CD4-positive, CD25-positive, alpha-beta regulatory T cell (primary cell): Measurements from ENCODE around the gene SLC6A17. TPM values are rescaled to one million over a fixed set of nuclear protein-coding genes. Genes with fewer than 3 reads are reported as not detected.

ENCODE experiments used
- ATAC-seq, 2 donors: fragments of 150-1000 bp; cut with Tn5 transposase; one replicate each; pipeline ENCODE4 v1.10.0; 2021; ENCODE audit warnings: low read depth in 2 of 2, moderate number of reproducible peaks in 2 of 2, moderate library complexity in 1 of 2
- DNase-seq, 3 donors: peaks; one replicate each; pipeline versions ENCODE4 v3.0.0 to v3.0.0-alpha.2; 2012 to 2022; ENCODE audit warnings: mixed read lengths in 1 of 3
- H3K27ac ChIP-seq: one replicate; pipeline ENCODE4 v1.7.0; 2013; ENCODE audit warnings: mild to moderate bottlenecking, low read length; ENCODE audit not compliant: insufficient read depth, poor library complexity, severe bottlenecking
- H3K27me3 ChIP-seq: one replicate; pipeline ENCODE4 v1.7.0; 2013; ENCODE audit warnings: low read length; ENCODE audit not compliant: control insufficient read depth, insufficient read depth
- H3K36me3 ChIP-seq: one replicate; pipeline ENCODE4 v1.7.0; 2013; ENCODE audit warnings: mild to moderate bottlenecking, low read length, moderate library complexity; ENCODE audit not compliant: control insufficient read depth, insufficient read depth
- H3K4me1 ChIP-seq: 2 replicates; pipeline ENCODE4 v1.7.0; 2013; ENCODE audit warnings: mild to moderate bottlenecking, low read length; ENCODE audit not compliant: insufficient read depth, control insufficient read depth, poor library complexity, severe bottlenecking
- H3K4me3 ChIP-seq: one replicate; pipeline ENCODE4 v1.7.0; 2013; ENCODE audit warnings: low read depth, mild to moderate bottlenecking, low read length, moderate library complexity
- H3K9me3 ChIP-seq, 2 experiments: 1 replicate in 1 of 2; 2 replicates in 1 of 2; pipeline ENCODE4 v1.7.0; 2013; ENCODE audit warnings: low read length in 2 of 2, mild to moderate bottlenecking in 1 of 2, moderate library complexity in 1 of 2; ENCODE audit not compliant: control insufficient read depth in 2 of 2
- H3K27ac Mint-ChIP-seq, 3 donors: one replicate each; pipeline ENCODE4 v1.8.0; 2020 to 2022; ENCODE audit warnings: mild to moderate bottlenecking in 3 of 3, mixed read lengths in 3 of 3, moderate library complexity in 2 of 3
- H3K27me3 Mint-ChIP-seq: one replicate; pipeline ENCODE4 v1.8.0; 2022; ENCODE audit warnings: mild to moderate bottlenecking, mixed read lengths
- H3K36me3 Mint-ChIP-seq: one replicate; pipeline ENCODE4 v1.8.0; 2020; ENCODE audit warnings: mixed read lengths
- H3K4me1 Mint-ChIP-seq, 4 donors: one replicate each; pipeline ENCODE4 v1.8.0; 2020 to 2022; ENCODE audit warnings: mixed read lengths in 4 of 4, mild to moderate bottlenecking in 1 of 4
- H3K4me3 Mint-ChIP-seq, 4 donors: one replicate each; pipeline ENCODE4 v1.8.0; 2020 to 2022; ENCODE audit warnings: mild to moderate bottlenecking in 4 of 4, mixed read lengths in 4 of 4, moderate library complexity in 3 of 4
- H3K9me3 Mint-ChIP-seq, 7 donors: one replicate each; pipeline ENCODE4 v1.8.0; 2020 to 2022; ENCODE audit warnings: mixed read lengths in 7 of 7, mild to moderate bottlenecking in 3 of 7, moderate library complexity in 2 of 7
- polyA plus RNA-seq, 4 donors: library from polyadenylated mRNA; unstranded; fragments of 300-500 nt; fragmentation: Illumina TruSeq; gene quantifications; one replicate each; pipeline ENCODE4 v1.2.3, GENCODE V29; 2021
- total RNA-seq: library from RNA; stranded (reverse); gene quantifications from one replicate; pipeline ENCODE4 v1.2.3, GENCODE V29; 2022

The SLC6A17 gene
- total and polyA plus RNA-seq, 5 donors from 2014 or later = not detected

DNA sequence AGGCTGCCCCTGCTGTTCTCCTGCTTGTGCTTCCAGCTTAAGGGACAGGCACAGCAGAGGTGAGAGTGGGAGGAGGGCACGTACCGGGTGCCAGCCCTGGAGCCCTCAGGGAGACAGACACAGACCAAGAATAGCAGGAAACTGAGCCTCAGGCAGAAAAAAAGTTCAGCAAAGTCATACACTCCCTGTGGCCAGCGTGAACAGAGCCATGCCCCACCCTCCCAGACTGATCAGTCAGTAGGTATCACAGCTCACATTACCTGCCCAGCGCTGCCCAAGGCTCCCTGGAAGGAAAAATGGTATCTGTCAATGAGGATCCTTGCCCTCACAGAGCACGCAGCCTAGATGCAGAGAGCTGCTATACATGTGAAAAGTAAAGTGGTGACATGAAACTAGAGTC lies 36.7 kb upstream of the SLC6A17 start:
- no peak for DNase-seq
- peak in 1 of 2 donors; percentile 13 for ATAC-seq
- Mint-ChIP-seq H3K36me3 (no peaks in the 10 kb centered on the region), H3K9me3 (peaks cover 0 to 1% (median 0%) of the 10 kb centered on the region in 7 donors), H3K4me3 (no peak overlapping the region), H3K27me3 (peaks cover 43% of the 10 kb centered on the region), H3K4me1 (no peaks in the 10 kb centered on the region), H3K27ac (no peak overlapping the region)
- no peaks in the 10 kb centered on the region for H3K27me3 ChIP-seq
- H3K27ac ChIP-seq = no peak overlapping the region
- H3K9me3 ChIP-seq = no peaks in the 10 kb centered on the region
- H3K4me3 ChIP-seq = no peak overlapping the region
- H3K4me1 ChIP-seq = no peaks in the 10 kb centered on the region
- H3K36me3 ChIP-seq = no peaks in the 10 kb centered on the region

DNA sequence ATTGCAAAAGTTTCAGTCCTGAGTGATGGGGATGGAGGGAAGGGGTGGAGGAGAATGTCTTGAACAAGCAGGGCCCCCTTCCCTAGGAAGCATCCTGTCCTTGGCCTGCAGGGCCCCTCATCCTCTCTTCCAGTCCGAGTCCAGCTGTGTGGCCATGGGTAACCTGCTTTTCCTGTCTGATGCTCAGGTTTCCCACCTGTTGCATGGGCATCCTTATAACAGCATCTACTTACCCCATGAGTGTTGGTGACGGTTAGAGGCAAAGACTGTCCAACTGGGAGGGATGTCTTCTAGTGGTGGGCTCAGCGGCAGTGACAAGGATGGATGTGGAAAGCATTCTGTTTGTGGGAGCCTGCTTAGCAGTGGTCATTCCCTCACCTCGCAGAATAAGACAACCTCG lies 36.1 kb upstream of the SLC6A17 start:
- H3K4me3 ChIP-seq = no peak overlapping the region
- Mint-ChIP-seq H3K9me3 (peaks cover 0 to 1% (median 0%) of the 10 kb centered on the region in 7 donors), H3K4me1 (no peaks in the 10 kb centered on the region), H3K4me3 (no peak overlapping the region), H3K27ac (peak overlapping the region in 1 of 3 donors; percentile 61), H3K27me3 (peaks cover 41% of the 10 kb centered on the region), H3K36me3 (no peaks in the 10 kb centered on the region)
- no peak for DNase-seq
- H3K9me3 ChIP-seq = no peaks in the 10 kb centered on the region
- H3K36me3 ChIP-seq = no peaks in the 10 kb centered on the region
- H3K27me3 ChIP-seq = no peaks in the 10 kb centered on the region
- no peak for ATAC-seq
- no peak overlapping the region for H3K27ac ChIP-seq
- H3K4me1 ChIP-seq = no peaks in the 10 kb centered on the region

DNA sequence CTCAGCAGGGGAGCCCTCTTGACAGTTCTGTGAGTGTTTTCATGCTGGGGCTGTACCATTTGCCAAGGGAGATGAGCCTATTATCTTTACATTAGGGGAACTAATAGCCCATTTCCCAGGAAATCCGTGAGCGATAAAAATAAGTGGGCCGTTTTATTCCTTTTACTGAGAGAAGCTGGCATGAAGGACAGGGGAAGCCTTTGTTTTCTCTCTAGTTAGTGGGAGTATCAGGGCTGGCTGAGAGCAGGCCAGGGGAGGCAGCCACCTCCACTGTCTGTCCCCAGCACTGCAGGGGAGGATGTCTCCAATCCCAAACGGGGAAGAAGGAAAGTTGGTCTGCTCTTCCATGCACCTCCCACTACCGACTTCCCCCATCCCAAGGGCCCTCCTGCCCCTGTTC lies 35.5 kb upstream of the SLC6A17 start:
- H3K4me1 ChIP-seq = no peaks in the 10 kb centered on the region
- no peak for ATAC-seq
- no peak for DNase-seq
- no peaks in the 10 kb centered on the region for H3K27me3 ChIP-seq
- H3K4me1 Mint-ChIP-seq = no peaks in the 10 kb centered on the region
- no peaks in the 10 kb centered on the region for H3K9me3 ChIP-seq
- peaks cover 0 to 1% (median 0%) of the 10 kb centered on the region in 7 donors for H3K9me3 Mint-ChIP-seq
- peaks cover 39% of the 10 kb centered on the region for H3K27me3 Mint-ChIP-seq
- H3K27ac ChIP-seq = no peak overlapping the region
- H3K4me3 Mint-ChIP-seq = no peak overlapping the region
- H3K27ac Mint-ChIP-seq = no peak overlapping the region
- no peaks in the 10 kb centered on the region for H3K36me3 ChIP-seq
- no peak overlapping the region for H3K4me3 ChIP-seq
- H3K36me3 Mint-ChIP-seq = no peaks in the 10 kb centered on the region

DNA sequence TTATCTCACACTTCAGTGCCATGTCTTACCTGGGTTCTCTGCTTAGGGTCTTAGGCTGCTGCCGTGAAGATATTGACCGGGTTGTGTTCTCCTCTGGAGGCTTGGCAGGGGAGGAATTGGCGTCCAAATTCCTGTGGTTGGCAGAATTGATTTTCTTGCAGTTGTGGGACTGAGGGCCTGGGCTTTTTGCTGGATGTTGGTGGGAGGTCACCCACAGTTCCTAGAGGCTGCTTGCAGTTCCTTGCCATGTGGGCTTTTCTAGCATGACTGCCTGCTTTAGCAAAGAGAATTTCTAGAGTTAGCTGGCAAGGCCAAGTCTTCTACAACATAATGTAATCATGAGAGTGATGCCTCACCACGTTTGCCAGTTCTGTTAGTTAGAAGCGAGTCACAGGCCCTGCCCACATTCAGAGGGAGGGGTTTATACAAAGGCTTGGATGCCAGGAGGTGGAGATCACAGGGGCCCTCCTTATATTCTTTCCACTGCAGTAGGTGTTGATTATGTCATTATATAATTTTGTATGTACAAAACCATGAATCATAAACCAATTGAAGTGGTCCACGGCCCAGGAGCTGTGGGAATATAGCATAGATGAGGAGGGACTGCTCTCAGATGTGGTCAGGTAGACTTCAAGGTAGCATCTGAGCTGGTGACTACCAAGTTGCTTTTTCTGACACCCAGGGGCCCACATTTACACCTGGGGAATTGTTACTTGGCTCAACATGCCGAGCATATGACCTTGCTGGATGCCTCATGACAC lies 31.5 kb upstream of the SLC6A17 start:
- H3K4me1 ChIP-seq = no peaks in the 10 kb centered on the region
- peaks cover 0 to 2% (median 0%) of the 10 kb centered on the region in 4 donors for H3K4me1 Mint-ChIP-seq

GRCh38 chr1:110119843-110120242 lies 30.5 kb upstream of the SLC6A17 start:
- no peak for DNase-seq
- Histone ChIP-seq H3K4me3 (no peak overlapping the region), H3K27ac (no peak overlapping the region), H3K4me1 (no peaks in the 10 kb centered on the region), H3K9me3 (no peaks in the 10 kb centered on the region), H3K27me3 (no peaks in the 10 kb centered on the region), H3K36me3 (no peaks in the 10 kb centered on the region)
- ATAC-seq = no peak
- Mint-ChIP-seq H3K4me3 (no peak overlapping the region), H3K4me1 (peaks cover 0 to 2% (median 0%) of the 10 kb centered on the region in 4 donors), H3K9me3 (peaks cover 0 to 6% (median 4%) of the 10 kb centered on the region in 7 donors), H3K27ac (no peak overlapping the region), H3K36me3 (no peaks in the 10 kb centered on the region), H3K27me3 (peaks cover 49% of the 10 kb centered on the region)

More for the DNA sequence above, 31.5 kb upstream of the SLC6A17 start:
- H3K27ac Mint-ChIP-seq = no peak overlapping the region
- H3K36me3 Mint-ChIP-seq = no peaks in the 10 kb centered on the region
- H3K27ac ChIP-seq = no peak overlapping the region
- no peak for DNase-seq
- H3K9me3 Mint-ChIP-seq = peaks cover 0 to 4% (median 3%) of the 10 kb centered on the region in 7 donors
- no peaks in the 10 kb centered on the region for H3K27me3 ChIP-seq
- H3K4me3 Mint-ChIP-seq = no peak overlapping the region
- no peaks in the 10 kb centered on the region for H3K9me3 ChIP-seq
- no peak for ATAC-seq
- H3K27me3 Mint-ChIP-seq = peaks cover 44% of the 10 kb centered on the region
- H3K4me3 ChIP-seq = no peak overlapping the region
- no peaks in the 10 kb centered on the region for H3K36me3 ChIP-seq

DNA sequence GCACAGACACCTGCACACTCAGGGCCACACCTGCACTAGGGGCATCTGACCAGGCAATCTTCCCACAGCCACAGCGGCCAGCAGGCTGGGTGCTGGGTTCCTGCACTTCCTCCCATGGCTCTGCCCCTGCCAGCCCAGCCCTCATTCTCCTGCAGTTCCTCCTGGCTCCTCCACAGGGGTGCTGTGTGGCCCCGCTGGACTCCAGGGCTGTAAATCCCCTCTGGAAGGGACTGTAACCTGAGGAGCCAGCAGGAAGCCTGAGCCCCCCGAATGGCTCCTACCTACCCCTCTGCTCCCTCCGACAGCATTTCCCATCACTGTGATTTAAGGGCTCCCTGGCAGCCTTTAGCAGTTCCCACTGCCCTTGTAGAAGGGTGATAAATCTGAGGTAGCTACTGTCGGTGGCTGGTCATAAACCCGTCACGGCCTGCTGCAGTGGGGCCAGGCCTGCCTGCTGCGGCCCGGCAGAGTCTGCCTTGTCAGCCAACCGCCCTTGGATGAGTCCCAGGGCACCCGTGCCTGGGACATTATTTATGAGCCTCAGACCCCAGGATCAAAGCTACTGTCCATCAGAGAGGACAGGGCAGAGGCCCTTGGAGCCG lies 29.2 kb upstream of the SLC6A17 start:
- no peak for ATAC-seq
- Mint-ChIP-seq H3K27me3 (peaks cover 47% of the 10 kb centered on the region), H3K27ac (no peak overlapping the region), H3K9me3 (peaks cover 0 to 6% (median 4%) of the 10 kb centered on the region in 7 donors), H3K4me3 (no peak overlapping the region), H3K4me1 (peaks cover 0 to 2% (median 0%) of the 10 kb centered on the region in 4 donors), H3K36me3 (no peaks in the 10 kb centered on the region)
- no peak overlapping the region for H3K4me3 ChIP-seq
- no peaks in the 10 kb centered on the region for H3K4me1 ChIP-seq
- H3K27ac ChIP-seq = no peak overlapping the region
- H3K27me3 ChIP-seq = peaks cover 2% of the 10 kb centered on the region
- no peak for DNase-seq
- H3K9me3 ChIP-seq = no peaks in the 10 kb centered on the region
- no peaks in the 10 kb centered on the region for H3K36me3 ChIP-seq

DNA sequence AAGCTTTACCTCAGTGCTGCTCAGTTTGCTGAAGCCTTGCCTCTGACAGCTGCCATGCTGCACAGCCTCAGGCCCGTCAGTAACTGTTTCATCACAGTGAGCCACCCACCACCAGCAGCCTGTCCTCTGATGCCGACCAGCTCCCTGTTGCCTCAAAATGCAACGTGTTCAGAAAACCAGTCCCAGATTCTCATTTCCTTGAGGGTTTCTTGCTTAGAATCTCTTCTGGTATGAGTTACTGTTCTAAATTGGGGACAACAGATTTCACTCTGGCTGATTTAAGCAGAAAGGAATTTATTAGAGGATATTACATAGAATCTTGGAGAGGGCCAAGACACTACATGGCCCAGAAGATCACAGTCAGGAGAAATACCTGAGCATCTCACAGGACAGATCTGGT lies 27.1 kb upstream of the SLC6A17 start:
- Mint-ChIP-seq H3K27ac (no peak overlapping the region), H3K4me3 (no peak overlapping the region), H3K4me1 (peaks cover 0 to 2% (median 0%) of the 10 kb centered on the region in 4 donors), H3K27me3 (peaks cover 45% of the 10 kb centered on the region), H3K9me3 (peaks cover 0 to 6% (median 4%) of the 10 kb centered on the region in 7 donors), H3K36me3 (no peaks in the 10 kb centered on the region)
- Histone ChIP-seq H3K36me3 (no peaks in the 10 kb centered on the region), H3K27me3 (peaks cover 2% of the 10 kb centered on the region), H3K4me1 (no peaks in the 10 kb centered on the region), H3K9me3 (no peaks in the 10 kb centered on the region), H3K4me3 (no peak overlapping the region), H3K27ac (no peak overlapping the region)
- no peak for DNase-seq
- ATAC-seq = no peak
